Right cardiac atrium (tissue), 5 donors: Measurements from ENCODE around the gene ECT2L. TPM values are rescaled to one million over a fixed set of nuclear protein-coding genes. Genes with fewer than 3 reads are reported as not detected.

Source experiments
- ATAC-seq, 2 donors: fragments of 200-7000 bp; cut with Tn5 transposase; one replicate each; pipeline versions ENCODE4 v1.8.0 to v1.9.1; 2020; ENCODE audit warnings: moderate library complexity in 2 of 2, mild to moderate bottlenecking in 1 of 2
- DNase-seq, 3 donors: peaks; one replicate each; pipeline ENCODE4 v3.0.0-alpha.2; 2020
- H3K27ac ChIP-seq: one replicate; pipeline ENCODE4 v1.5.1; 2013; ENCODE audit warnings: mild to moderate bottlenecking, low read length, control low read depth, moderate library complexity
- H3K27me3 ChIP-seq: one replicate; pipeline ENCODE4 v1.6.1; 2013; ENCODE audit not compliant: control insufficient read depth, insufficient read depth
- H3K4me1 ChIP-seq: one replicate; pipeline ENCODE4 v1.6.1; 2013; ENCODE audit warnings: low read length; ENCODE audit not compliant: control insufficient read depth, insufficient read depth
- H3K4me3 ChIP-seq: one replicate; pipeline ENCODE4 v1.5.1; 2013; ENCODE audit warnings: low read length, control low read depth
- H3K9me3 ChIP-seq: one replicate; pipeline ENCODE4 v1.6.1; 2013; ENCODE audit warnings: low read length; ENCODE audit not compliant: control insufficient read depth
- WGBS: extraction: QIAGEN DNeasy Blood & Tissue Kit; methylation state at CpG from one replicate; pipeline ENCODE4 v1.1.7; 2013; 5-methylcytosine and 5-hydroxymethylcytosine counted together
- intact Hi-C, 4 donors: fragments of 100-400 bp; cut with DNase I; formaldehyde crosslinking; loops; one replicate each; pipeline versions ENCODE4 v1.11.0 to v1.14.0; 2022 to 2023
- polyA plus RNA-seq: library from polyadenylated mRNA; stranded (reverse); fragments of 200-250 nt; gene quantifications from one replicate; pipeline ENCODE4 v1.2.3, GENCODE V29; 2013
- total RNA-seq, 4 donors: library from RNA; stranded (reverse); fragmentation: NEBNext Ultra II Directional; extraction: Animal tissue kit (Norgen Biotek cat#: 25700); gene quantifications; one replicate each; pipeline ENCODE4 v1.2.1, GENCODE V29; 2021
- donor health status: healthy with polysubstance abuse.
- donor health status: DM: no; HTN: yes; CAD: no.
- donor health status: DM: no; HTN: no; CAD: no.
- donor health status: DM: no; HTN: yes; CAD: no; lungs with severe emphysema.
- donor health status: DM: yes; HTN: yes; CAD: no.

Gene ECT2L
- total and polyA plus RNA-seq, 5 donors: 0.23 to 2.8 (median 0.43) TPM

DNA sequence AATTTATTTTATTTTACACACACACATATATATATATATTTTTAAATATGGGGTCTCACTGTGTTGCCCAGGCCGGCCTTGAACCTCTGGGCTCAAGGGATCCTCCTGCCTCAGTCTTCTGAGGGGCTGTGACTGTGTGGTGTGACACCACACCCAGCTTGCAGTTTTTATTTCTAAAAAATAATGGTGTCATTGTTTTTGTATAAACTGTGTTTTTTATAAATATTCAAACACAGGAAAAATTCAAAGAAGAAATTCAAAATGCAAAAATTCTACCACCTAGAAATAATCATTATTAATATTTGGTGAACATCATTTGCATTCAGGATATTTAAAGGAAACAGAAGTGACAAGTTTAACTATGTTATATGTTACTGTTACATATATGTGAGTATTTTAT, 19.2 kb upstream of the ECT2L start:
- intact Hi-C loops: loop anchor here in 1 of 4 donors (10.0 kb wide), 1 partner anchor 362 kb away; no protein-coding TSS in a partner anchor
- 96% methylated on average over 1 of the region's 1 CpG for WGBS
- H3K4me1 ChIP-seq: peaks cover 3% of the 10 kb centered on the region
- H3K9me3 ChIP-seq: no peaks in the 10 kb centered on the region
- no peak overlapping the region for H3K4me3 ChIP-seq
- ATAC-seq (no peak), DNase-seq (no peak)
- no peak overlapping the region for H3K27ac ChIP-seq
- H3K27me3 ChIP-seq: no peaks in the 10 kb centered on the region

DNA sequence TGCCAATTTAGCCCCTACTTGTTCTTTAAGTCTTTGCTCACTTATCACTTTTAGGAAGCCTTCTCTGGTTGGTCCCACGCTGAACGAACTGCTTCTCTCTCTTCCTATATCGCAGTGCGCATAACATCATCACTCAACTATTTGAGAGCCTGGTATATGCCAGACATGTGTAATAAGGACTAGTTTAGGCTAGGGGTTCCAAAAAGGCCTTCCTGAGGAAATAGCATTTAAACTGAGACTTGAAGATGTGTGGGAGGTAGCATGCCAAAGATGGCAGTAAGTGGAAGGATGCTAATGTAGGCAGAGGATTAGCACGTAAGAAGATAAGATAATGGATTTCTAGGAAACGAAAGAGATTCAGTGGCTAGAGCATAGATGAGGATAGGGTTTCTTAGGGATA, 17.6 kb upstream of the ECT2L start:
- Histone ChIP-seq H3K4me1 (peaks cover 2% of the 10 kb centered on the region), H3K27me3 (no peaks in the 10 kb centered on the region), H3K4me3 (no peak overlapping the region), H3K9me3 (no peaks in the 10 kb centered on the region), H3K27ac (no peak overlapping the region)
- no peak for ATAC-seq
- WGBS: 57% methylated on average over 6 of the region's 6 CpGs
- no peak for DNase-seq
- intact Hi-C loops: loop anchor here in 1 of 4 donors (10.0 kb wide), 1 partner anchor 364 kb away; no protein-coding TSS in a partner anchor

DNA sequence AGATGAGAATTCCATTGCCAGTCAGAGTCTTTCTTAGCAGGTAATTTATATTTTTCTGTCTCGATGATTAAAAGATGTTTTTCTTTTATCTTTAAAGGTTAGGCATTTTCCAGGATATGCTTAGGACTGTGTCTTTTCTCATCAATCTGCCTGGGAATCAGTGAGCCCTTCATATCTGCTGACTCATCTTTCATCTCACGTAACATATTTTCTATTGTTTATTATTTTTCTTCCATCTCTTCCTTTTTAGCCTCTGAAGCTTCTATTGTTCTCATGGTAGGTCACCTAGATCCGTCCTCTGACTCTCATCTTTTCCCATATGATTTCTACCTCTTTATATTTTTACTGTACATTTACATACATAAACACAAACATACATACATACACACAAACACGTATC, 13.6 kb upstream of the ECT2L start:
- ATAC-seq (no peak), DNase-seq (no peak)
- Histone ChIP-seq H3K4me1 (peaks cover 1% of the 10 kb centered on the region), H3K9me3 (no peaks in the 10 kb centered on the region), H3K27ac (no peak overlapping the region), H3K27me3 (no peaks in the 10 kb centered on the region), H3K4me3 (no peak overlapping the region)
- intact Hi-C loops: no loop called here
- 80% methylated on average over 4 of the region's 4 CpGs for WGBS

DNA sequence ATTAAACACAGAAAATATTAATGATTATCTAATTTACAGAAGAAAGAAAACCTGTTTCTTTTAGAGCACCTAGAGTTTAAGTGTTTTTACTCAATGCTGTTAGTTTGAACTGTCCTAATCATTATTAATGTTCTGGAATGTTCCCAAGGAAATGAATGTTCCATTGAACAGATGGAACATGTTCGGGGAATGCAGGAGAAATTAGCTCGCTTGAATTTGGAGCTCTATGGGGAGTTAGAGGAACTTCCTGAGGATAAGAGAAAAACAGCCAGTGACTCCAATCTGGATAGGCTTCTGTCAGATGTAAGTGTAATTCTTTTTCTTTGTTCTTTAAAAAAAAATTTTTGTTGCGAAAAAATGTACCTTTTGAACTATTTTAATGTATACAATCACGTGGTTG, 10.8 kb upstream of the ECT2L start:
- ATAC-seq (peak; percentile 37 to 42), DNase-seq (no peak)
- Histone ChIP-seq H3K4me1 (peaks cover 1% of the 10 kb centered on the region), H3K9me3 (no peaks in the 10 kb centered on the region), H3K27ac (no peak overlapping the region), H3K27me3 (no peaks in the 10 kb centered on the region), H3K4me3 (no peak overlapping the region)
- 52% methylated on average over 4 of the region's 4 CpGs for WGBS
- intact Hi-C loops: no loop called here

DNA sequence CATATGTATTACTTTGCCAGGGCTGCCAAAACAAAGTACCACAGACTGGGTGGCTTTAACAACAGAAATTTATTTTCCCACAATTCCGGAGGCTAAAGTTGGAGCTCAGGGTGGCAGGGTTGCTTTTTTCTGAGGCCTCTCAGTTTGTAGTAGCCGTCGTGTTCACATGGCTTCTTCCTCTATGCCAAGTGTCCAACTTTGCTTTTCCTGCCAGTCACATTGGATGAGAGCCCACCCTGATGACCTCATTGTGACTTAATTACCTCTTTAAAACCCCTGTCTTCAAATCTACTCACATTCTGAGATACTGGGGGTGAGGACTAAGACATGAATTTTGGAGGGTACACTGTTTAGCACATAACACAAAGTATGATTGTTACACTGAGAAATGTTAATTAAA, 9.9 kb upstream of the ECT2L start:
- H3K4me3 ChIP-seq: no peak overlapping the region
- DNase-seq: peak in 1 of 3 donors; percentile 60
- intact Hi-C loops: no loop called here
- H3K4me1 ChIP-seq: peaks cover 1% of the 10 kb centered on the region
- H3K27me3 ChIP-seq: no peaks in the 10 kb centered on the region
- no peak overlapping the region for H3K27ac ChIP-seq
- ATAC-seq: peak; percentile 49 to 66
- WGBS: 37% methylated on average over 3 of the region's 3 CpGs
- H3K9me3 ChIP-seq: no peaks in the 10 kb centered on the region

DNA sequence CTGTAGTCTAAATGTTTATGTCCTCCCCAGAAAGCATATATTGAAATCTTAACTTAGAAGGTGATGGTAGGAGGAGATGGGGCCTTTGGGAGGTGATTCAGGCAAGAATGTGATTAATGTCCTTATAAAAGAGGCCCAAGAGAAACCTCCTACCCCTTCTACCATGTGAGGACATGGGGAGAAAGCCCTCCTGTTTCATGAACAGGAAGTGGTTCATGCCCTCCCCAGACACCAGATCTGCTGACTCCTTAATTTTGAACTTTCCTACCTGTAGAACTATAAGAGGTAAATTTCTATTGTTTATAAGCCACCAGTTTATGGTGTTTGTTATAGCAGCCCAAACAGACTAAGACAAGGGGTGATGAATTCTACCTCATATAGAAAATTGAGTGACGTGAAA, 8.7 kb upstream of the ECT2L start:
- Histone ChIP-seq H3K9me3 (no peaks in the 10 kb centered on the region), H3K4me1 (peaks cover 1% of the 10 kb centered on the region), H3K27me3 (no peaks in the 10 kb centered on the region), H3K27ac (no peak overlapping the region), H3K4me3 (no peak overlapping the region)
- intact Hi-C loops: no loop called here
- DNase-seq (no peak), ATAC-seq (no peak)
- WGBS: 97% methylated on average over 1 of the region's 1 CpG

DNA sequence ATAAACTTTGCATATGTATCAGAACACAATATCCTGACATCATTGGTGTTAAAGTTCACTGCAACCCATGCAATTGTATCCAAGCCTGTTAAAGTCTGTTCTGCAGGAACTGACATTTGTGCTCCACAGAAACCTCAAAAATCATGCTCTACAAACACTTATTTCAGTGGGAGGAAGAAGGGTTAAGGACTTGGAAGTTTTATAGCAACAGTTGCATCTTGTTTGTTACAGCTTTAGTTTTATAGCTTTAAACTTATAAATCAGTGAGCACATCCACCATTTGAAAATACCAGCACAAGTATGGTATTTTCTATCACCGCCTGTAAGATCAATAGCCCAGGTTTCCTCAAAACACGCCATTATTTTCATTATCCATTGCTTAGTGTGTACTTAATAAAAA, 884 bp downstream of the ECT2L start:
- no peak overlapping the region for H3K27ac ChIP-seq
- H3K4me1 ChIP-seq: no peaks in the 10 kb centered on the region
- no peak overlapping the region for H3K4me3 ChIP-seq
- no peak for ATAC-seq
- no peaks in the 10 kb centered on the region for H3K27me3 ChIP-seq
- intact Hi-C loops: no loop called here
- no peaks in the 10 kb centered on the region for H3K9me3 ChIP-seq
- DNase-seq: no peak
- 89% methylated on average over 2 of the region's 2 CpGs for WGBS

DNA sequence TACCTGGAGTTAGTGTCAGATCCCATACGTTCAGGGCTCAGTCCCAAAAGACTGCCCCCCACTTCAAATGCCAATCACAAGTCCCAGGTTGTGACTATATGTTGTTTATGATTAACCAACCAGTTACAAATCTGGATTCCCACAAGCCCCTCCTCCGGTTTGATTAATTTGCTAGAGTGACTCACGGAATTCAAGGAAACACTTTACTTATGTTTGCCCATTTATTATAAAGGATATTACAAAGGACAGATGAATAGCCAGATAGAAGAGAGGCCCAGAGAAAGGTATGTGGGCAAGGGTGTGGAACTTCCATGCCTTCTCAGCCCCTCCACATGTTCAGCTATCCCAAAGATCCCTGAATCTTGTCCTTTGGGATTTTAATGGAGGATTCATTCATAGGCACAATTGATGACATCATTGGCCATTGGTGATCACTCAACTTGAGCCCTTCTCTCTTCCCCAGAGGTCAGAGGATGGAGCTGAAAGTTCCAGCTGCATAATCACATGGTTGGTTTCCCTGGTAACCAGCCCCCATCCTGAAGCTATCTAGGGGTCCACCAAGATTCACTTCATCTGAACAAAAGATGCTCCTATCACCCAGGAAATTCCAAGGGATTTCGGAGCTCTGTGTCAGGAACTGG, 2.0 kb downstream of the ECT2L start:
- H3K27me3 ChIP-seq: no peaks in the 10 kb centered on the region
- 87% methylated on average over 4 of the region's 4 CpGs for WGBS
- H3K4me1 ChIP-seq: no peaks in the 10 kb centered on the region
- intact Hi-C loops: no loop called here
- H3K9me3 ChIP-seq: no peaks in the 10 kb centered on the region
- H3K27ac ChIP-seq: no peak overlapping the region
- DNase-seq (no peak), ATAC-seq (no peak)
- no peak overlapping the region for H3K4me3 ChIP-seq

DNA sequence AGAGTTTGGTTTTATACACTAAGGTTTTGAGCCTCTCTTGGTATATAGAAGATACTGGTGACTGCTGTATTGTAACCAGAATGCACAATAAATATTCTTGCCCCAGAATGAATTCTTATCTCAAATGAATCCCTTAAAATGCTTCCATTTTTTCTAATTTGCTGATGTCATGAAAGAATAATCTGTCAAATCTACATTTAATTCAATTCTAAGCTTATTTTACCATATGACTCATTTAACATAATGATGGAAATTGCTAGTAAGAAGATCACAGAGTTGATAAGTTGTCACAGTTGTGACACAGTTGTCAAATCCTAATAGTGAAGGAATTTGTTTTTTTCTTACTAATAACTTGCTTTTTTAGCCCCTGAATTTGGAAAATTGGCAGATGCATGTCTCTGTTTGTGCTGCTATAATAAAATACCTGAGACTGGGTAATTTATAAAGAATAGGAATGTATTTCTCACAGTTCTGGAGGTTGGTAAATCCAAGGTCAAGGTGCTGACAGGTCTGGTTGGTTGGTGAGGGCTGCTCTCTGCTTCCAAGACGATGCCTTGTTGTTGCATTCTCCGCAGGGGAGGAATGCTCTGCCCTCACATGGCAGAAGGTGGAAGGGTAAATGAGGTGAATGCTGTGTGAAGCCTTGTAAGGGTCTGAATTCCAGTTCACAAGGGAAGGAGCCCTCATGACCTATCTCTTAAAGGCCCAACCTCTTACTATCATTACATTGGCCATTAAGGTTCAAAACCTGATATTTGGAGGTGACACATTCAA, 4.7 kb downstream of the ECT2L start:
- intact Hi-C loops: no loop called here
- Histone ChIP-seq H3K27me3 (no peaks in the 10 kb centered on the region), H3K4me3 (no peak overlapping the region), H3K9me3 (no peaks in the 10 kb centered on the region), H3K4me1 (no peaks in the 10 kb centered on the region), H3K27ac (no peak overlapping the region)
- no peak for ATAC-seq
- 72% methylated on average over 2 of the region's 2 CpGs for WGBS
- no peak for DNase-seq

DNA sequence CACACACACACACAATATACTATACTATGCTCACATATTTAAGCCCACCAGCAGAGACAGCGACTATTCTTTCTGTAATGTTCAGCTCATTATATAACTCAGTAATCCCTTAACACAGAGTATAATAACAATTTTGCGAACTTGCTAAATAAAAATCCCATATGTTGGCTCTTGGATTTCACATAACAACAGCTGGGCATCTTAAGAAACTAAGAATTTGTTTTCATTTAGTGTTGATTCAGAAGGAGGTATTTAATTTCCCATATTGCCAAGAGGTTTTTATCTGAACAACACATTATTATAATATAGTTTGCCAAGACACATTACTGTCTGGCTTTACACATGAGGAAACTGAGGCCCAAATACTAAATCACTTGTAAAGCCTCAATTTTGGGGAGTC, 7.4 kb downstream of the ECT2L start:
- no peaks in the 10 kb centered on the region for H3K4me1 ChIP-seq
- 73% methylated on average over 2 of the region's 2 CpGs for WGBS
- no peak overlapping the region for H3K4me3 ChIP-seq
- DNase-seq (no peak), ATAC-seq (no peak)
- H3K9me3 ChIP-seq: no peaks in the 10 kb centered on the region
- H3K27ac ChIP-seq: no peak overlapping the region
- H3K27me3 ChIP-seq: no peaks in the 10 kb centered on the region
- intact Hi-C loops: no loop called here

DNA sequence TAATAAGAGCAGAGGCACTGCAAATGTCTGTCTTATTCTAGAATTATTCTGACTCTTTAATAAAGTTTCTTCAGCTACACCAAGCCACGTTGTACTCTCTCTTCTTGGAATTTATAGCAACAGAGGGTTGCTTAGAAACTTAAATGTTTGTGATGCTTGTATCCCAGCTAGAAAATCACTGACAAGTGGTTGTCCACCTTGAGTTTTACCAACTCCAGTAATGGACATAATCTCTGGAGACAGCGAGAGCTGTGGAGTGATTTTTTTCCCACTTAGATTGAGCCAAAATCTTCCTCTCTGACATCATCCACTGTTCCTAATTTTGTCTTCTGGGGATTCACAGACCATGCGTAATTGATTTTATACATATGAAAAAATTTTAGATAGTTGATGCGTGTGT, 8.0 kb downstream of the ECT2L start:
- no peaks in the 10 kb centered on the region for H3K27me3 ChIP-seq
- no peaks in the 10 kb centered on the region for H3K4me1 ChIP-seq
- 34% methylated on average over 4 of the region's 4 CpGs for WGBS
- intact Hi-C loops: no loop called here
- H3K9me3 ChIP-seq: no peaks in the 10 kb centered on the region
- ATAC-seq: peak; percentile 51 to 56
- no peak for DNase-seq
- no peak overlapping the region for H3K27ac ChIP-seq
- H3K4me3 ChIP-seq: no peak overlapping the region
